NCI-H1436 (cell line): ENCODE measurements around the gene SGSM2.

Source experiments
- DNase-seq: peaks from one replicate; lab custom pipeline; 2025; lab: John Stamatoyannopoulos, UW

Gene SGSM2

DNA sequence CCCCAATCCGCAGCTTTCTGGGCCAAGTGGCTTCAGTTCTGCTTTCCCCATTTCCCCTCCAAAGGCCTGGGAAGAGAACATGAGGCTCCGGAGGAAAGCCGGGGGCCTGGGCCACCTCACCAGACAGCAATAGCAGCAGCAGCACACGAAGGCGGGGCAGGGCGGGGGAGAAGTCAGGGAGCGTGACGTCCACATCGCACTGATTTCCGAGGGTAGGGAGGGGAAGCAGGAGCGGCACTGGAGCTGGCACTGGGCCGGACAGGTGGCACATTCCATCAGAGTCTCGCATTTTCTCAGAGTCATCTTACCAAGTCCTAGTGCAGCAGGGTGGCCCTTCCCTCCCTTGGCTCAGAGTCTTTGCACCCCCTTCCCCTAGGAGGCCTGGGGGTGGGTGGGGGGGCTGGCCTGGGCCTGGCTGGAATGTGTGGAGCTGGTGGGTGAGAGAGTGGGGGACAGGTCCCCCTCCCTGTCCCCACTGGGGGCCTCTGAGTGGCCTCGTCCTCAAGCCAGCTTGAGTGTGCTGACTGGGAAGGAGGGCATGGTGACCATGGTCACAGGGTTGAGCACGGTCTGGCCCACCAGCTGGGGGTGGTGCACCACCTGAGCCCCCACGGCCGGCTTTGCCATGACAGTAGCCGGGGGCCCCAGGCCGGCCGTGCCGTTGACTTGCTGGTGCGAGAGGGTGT lies 49.2 kb downstream of the SGSM2 start:
- DNase-seq, result no peak

DNA sequence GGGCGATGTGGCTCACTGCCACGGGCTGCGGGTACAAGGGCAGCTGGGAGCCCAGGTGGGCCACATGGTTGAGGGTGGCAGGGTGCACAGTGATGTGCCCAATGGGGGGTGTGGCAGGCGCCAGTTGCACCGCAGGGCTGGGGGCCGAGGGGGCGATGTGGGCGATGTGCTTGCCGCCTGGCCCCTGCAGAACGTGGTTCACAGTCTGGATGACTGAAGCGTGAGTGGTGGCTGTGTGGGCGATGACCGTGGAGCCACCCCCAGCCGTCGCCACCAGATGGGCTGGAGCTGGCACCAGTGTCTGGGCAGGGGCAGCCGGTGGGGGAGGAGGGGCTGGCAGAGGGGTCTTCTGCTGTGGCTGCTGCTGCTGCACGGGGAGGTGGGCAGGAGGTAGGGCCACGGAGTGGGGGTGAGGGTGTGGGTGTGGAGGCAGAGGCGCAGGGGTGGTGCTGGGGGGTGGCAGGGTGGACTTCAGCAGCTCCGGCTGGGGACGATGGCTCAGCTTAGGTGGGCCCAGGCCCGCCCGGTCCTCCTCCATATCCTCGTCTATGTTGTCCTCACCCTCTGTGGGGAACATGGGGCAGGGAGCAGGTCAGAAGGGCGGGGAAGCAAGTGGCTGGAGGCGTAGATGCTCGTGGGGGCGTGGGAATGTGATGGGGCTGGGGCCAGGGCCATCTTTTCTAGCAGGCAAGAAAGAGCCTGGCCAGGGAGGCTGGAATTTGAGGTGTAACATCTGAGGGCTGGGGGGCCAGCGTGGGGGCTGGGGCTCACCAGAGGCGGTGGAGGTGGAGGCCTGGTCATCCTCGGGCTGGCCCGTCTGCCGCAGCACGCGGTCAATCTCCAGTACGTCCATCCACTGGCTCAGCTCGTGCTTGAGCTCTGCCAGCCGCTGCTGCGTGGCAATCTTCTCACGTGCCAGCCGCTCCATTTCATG lies 50.1 kb downstream of the SGSM2 start:
- DNase-seq, result no peak

DNA sequence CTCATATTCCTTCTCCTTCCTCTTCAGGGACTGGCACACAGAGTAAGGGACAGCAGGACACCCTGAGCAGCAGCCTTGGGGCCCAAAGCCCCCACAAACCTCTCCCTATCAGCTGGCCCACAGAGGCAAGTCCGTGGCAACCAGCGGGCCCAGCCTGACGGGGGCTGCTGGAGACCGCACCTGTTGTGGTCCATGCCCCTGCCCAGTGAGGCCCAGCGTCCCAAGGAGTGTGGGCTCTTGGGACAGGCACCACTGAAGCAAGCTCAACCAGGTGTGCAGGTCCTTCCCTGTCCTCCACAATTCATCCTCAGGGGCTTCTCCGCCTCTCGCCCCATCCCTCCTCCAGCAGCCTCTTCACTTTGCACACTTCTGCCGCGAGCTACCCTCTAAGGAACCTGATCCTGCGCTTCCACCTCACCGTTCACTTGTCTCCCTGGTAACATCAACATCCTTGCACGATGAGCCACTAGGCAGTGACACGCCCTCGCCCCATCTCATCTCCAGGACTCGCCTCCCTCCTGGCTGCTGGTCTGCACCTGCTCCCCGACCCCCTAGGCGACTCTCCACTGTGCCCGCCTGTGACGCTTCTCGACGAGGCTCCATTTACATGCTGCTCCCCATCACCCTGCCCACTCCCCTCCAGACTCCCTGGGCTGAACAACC lies 50.9 kb downstream of the SGSM2 start:
- peak; percentile 17 for DNase-seq

DNA sequence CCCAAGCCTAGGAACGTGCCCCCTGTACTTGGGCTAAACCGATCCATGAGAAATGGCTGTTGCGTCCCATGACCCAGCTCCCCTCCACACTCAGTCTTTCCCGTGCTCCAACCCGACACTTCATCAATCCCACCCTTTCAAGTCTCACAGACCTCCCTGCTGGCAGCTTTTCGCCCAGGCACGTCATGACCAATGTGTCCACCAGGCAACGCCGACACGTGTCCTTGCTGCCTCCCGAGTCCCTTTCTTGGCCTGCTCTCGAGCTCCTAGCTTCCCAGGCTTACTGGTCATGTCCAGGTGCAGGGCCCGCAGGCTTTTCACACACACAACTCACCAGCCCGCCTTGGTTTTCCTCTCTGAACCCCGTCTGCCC lies 51.4 kb downstream of the SGSM2 start:
- DNase-seq, result no peak

DNA sequence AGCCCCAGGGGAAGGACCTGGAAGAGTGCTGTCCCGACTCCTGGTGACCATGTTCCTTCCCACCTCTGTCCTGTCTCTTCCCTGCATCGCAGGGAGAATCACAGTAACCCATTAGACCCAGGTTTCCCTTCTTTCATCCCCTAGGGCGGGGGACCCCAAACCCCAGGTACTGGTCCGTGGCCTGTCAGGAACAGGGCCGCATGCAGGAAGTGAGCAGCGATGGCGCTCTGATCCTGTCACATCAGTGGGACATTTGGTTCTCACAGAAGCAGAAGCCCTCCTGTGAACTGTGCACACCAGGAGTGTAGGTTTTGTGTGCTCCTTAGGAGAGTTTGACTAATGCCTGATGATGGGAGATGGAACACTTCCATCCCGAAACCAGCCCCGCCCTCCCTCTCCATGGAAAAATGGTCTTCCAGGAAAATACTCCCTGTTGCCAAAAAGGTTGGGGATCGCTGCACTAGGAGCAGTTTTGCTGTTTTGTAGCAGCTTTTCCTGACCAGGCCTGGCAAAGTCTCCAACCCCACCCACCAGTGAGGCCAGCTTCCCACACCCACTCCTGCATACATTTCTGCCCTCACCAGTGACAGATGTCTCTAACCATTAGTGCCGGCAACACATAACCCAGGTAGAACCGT lies 53.0 kb downstream of the SGSM2 start:
- DNase-seq, result no peak

DNA sequence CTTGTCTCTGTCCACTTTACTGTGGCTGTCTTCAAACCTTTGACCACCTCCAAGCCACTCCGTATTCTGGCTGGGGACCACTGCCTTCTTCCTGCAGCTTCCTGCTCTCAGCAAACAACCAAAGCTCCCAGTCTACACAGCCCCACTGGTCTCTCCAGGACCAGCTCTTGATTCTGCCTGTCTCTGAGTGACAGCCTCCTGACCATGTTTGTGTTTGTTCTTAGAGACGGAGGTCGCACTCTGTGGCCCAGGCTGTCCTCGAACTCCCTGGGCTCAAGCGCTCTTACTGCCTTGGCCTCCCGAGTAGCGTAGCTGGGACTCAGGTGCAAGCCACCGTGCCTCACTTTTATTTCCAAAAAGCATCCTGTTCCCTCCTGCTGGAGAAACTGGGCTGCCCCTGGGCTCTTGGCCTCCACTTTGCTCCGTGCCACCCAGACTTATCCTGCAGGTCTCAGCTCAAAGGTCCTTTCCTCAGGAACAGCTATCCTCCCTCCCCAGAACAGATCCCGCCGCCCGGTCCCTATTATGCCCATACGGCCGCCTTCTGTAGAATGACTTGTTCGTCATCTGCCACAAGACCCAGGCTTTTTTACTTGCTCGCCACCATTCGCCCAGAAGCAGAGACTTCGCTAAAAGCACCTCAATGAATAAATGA lies 54.4 kb downstream of the SGSM2 start:
- DNase-seq, result no peak

DNA sequence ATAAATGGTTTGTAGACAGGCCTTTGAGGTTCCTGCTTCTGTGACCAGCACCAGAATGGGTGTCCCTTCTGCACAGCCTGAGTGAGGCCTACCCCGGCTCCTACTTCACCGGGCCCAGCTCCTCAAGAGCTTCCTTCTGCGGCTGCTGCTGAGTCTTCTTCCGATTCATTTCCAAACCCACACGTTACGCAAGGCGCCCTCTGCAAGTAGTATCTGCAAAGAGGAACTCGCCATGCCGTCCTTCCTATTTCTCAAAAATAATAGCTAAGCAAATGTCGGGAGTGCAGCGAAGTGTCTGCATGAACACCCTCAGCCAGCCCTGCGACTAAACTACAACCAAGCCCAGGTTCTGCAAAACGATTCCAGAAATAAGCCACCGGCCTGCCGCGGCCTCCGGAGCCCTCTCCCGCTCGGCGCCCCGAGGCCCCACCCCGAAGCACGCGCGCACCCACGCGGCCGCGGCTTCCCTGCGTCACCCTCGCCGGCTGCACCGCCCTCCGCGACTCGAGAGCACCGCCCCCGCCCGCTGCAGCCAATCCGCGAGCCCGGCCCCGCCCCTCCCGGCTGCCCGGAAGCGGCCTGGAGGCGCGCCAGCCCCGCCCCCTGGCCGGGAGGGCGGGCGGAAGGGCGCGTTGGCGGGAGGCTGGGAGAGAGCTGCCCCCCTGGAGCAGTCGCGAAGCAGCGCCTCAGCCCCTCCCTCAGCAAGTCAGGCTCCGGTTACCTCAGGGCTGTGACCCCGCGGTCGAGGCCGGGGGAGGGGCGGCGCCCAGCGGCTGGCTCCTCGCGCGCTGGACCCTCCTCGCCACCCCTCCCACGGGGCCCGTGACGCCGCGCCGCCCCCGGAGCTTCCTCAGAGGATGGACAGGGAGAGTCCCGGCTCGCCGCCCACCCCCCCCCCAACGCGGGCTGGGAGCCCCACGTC lies 55.2 kb downstream of the SGSM2 start:
- peak; percentile 93 for DNase-seq

DNA sequence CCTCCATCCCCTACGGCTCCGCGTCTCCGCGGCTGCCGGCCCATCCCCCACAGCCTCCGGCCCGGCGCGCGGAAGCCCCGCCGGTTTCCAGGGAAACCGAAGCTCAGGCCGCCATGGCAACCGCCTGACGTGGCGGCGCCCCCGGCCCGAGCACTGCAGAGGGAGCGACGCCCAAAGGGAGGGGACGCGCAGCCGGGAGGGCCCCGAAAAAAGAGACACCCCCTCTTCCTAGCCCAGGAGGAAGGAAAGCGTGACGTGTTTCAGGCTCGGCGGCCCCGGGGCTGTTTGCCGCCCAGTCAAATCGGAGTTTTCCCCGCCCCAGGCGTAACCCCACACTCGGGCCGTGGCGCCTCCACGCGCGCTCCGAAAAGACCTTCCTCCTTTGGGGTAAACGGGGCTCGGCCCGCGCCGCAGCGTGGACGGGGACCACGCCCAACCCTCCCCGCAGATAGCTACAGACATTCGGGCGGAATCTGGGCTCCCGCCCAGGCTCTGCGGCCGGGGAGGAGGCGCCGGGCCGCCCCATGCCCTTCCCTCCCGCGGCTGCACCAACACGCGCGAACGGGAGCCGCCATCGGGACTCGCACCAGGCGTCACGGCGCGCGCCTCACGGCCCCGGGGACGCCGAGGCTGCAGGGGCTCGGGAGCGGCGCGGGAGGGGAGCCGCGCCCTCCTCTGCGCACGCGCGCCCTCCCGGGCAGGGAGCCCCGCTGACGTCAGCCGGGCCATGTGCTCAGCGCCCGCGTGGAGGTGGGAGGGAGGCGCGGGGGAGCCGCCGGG lies 56.1 kb downstream of the SGSM2 start:
- DNase-seq, result peak; percentile 82

DNA sequence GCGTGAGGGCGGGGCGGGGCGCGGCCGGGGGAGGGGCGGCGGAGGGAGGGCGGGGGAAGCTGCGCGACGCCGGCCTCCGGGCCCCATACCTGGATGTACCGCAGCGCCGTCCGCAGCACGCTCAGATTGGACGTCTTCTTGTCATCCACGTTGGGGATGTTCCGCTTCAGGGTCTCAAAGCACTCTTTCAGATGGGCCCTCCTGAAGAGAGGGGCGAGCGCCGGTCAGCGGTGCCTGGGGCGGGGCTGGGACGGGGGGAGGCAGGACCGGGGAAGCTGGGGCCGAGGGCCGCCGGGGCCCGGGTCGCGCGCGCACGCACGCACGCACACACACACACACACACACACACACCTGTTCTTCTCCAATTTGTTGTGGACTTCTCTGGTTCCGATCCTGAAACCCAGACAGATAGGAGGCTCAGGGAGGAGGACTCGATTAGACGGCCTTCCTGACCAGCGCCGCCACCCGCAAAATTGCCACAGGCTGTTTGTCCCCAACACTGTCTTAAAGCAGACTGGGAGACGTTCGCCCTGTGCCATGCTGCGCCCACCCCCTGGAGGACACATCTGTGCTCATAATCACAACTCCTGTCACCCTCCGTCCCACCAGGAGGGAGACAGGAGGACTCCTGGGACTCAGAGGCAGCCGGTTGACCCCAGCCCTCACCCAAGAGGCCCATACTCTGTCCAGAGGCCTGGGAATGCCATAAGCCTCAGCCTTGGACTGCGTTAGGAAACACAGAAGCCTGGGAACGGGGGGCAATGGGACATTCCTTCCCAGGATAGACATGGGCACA lies 56.9 kb downstream of the SGSM2 start:
- DNase-seq, result no peak

DNA sequence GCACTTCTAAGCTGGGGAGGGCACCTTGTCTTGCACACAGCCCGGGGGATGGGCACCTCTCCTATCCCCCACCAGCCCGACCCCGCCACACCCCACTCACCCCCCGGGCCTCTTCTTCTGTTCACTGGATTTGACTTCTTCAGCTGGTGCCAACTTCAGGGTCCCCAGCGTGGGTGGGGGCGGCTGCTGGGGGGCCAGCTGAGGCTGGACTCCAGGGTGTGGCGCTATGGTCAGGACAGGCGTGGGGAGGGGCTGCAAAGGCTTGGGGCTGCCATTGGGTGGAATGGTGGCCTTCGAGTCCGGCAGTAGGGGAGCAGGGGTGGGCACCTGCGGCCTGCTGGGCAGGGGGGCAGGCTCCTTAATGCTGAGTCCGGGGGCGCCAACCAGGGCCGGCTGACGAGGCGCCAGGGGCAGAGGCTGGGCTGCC lies 57.5 kb downstream of the SGSM2 start:
- DNase-seq, result no peak

DNA sequence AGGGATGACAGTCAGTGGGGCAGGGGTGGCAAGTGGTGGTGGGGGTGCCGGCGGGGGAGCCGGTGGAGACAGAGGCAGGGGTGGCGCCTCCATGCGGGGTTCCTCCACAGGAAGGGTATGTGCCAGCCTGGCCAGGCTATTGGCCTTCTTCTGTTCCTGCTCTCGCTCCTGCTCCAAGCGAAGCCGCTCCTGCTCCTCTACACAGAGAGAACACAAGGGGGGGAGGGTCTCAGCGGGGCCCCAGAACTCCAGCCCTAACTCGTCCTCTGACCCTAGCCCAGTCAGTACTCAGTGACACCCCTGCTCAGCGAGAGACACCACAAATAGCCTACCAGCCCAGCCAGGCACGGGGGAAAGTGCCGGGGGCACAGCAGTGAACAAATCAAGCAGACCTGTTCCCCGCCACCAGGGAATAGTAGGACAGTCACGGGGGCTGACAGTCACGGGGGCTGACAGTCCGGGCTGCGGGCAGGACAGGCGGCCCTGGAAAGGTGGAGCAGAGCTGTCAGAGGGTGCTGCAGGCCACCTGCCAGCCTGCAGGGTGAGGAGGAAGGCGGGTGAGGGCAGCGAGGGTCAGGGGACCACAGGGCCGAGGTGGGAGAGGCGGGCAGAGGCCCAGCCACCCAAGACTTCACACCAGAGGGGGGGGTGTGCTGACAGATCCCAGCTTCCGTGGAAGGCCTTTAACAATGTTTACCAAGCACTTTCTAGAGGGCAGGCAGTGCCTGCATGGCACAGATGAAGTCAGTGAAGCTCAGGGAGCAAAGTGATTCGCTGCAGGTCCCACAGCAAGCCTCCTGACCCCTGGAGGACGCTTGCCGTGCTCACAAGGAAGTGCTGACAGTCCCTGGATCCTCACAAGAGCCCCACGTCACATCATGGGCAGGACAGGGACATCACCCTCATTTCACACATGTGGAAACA lies 58.2 kb downstream of the SGSM2 start:
- DNase-seq, result no peak

DNA sequence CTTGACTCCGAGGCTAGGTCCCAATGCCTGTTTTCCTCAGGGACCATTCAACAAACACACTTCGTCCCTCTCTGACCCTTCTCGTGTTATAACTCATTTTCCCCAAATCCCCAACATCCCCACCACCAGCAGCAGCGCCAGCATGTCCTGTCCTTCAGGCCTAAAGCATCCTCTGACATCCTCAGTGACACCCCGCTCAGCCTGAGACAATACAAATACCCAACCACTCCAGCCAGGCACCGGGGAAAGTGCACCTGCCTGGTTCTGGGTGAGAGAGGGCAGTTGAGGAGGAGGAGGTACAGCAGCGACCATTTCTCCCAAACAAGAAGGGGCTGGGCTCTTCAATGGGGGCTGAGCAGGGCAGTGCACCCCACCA lies 58.9 kb downstream of the SGSM2 start:
- no peak for DNase-seq

DNA sequence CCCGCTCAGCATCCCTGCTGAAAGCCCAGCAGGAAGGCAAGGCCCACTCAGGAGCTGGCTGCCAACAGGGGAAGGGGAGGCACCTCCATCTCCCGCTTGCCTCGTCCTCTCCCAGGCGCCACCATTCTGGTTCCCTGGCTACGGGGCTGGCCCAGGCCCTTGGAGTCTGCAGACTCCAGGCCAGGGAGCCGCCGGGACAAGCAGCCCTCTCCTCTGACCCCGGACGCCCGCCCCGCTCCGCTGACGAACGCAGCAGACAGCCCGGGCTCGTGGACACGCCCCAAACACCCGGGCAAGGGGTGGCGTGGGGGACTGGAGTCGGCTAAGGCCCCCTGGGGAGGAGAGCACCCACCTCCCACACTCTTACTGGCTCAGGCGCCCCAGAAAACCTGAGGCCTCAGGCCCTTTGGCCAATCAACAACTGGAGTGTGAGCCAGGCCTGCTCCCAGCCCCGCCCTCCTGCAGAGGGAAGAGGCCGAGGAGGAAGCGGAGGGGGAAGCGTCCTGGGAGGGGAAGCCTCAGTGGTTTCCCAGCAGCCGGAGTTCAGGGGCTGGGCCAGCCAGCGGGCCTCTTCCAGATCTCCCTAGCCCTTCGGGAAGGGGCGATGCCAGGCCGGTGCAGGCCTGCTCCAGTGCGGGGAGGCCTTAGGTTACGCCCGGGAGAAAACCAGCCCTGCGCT lies 59.4 kb downstream of the SGSM2 start:
- DNase-seq, result peak; percentile 88

DNA sequence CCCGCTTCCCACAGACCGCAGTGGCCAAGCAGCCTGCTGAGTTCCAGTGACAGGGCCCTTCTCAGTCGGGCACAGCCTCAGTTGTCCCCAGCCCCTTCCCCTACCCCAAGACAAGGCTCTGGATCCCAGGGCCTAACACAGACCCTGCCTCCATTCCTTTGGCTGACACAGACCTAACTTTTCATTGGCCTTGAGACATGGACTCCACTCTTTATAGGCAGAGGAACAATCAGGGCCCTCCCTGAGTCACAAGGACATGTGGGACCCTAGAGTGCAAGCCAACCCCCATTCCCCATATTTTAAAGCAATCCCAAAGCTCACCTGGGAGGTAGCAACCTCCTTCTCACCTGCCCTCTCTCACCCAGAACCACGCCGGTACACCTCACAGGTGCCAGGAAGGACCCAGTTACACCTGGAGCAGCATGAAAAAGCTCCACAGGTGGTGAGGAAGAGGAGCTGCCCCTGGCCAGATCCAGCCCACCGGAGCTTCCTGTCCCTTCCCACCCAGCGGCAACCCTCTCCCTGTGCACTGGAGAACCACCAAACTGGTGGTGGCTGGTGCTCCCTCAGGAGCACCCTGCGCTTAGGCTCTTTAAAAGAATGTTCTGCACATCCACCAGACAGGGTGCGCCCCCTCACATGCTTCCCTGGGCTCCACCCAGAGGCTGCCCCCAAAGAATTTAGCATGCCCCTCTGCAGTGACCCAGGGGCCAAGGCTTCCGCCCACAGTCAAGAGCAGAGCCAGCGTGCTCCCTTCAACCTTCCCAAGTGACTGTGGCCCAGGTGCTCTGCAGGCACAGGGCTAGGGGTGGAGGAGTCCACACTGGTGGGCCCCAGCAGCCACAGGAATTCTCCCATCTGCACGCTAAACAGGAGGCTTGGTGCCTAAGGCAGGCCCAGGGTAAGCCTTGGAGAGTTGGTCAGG lies 60.2 kb downstream of the SGSM2 start:
- DNase-seq, result no peak

DNA sequence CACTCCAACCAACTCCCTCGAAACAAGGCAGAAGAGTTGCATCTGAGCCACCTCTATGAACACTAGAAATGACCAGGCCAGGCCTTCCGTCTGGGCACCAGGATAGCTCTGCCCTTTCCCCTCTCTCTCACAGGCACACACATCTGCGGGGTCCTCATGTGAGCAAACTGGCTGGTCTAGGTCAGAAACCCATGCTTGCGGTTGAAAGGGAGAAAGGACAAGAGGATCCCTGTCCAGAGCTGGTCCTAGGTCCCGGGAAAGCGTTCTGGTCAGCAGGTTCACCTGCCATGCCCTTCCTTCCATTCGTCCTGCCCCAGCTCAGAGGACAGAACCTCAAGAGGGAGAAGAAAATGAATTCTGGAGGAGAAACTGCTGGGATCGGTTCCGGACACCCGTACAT lies 60.9 kb downstream of the SGSM2 start:
- no peak for DNase-seq
